ENCODE measurements around the gene TRPM8. TPM values are rescaled to one million over a fixed set of nuclear protein-coding genes. Genes with fewer than 3 reads are reported as not detected.

TRPM8 gene
- total RNA-seq, 2 donors from 2014 or later, result 0.78 TPM; not detected in 1

DNA sequence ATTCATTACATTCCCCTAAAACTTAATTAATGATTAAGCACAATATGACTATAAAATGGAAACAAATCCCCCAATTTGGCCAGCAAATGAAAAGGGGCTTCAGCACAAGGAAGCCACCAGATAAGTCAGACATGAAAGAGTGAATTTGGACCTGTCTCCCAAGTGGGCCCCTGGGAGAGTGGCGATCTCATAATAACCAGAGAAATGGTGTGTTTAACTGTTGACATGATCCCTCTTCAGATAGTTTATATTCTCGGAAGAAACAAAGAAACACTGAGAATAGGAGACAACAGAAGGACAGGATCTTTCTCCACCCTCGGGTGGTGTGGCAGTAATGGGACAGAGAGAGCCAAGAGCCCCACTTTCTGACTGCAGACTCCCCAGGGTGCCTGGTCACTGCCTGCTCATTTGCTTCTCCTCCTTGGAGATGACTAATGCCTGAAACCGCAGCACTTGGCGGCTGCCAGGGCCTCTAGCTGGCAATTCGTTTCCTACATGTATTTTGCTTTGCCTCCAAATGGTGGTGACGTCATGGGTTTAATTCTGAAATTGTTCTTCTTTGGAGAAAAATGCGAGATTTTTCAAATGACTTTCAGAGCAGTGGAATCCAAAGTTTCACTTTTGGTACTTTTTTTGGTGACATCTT, 86.9 kb downstream of the TRPM8 start:
- Histone ChIP-seq H3K4me1 (no peaks in the 10 kb centered on the region), H3K9me3 (no peaks in the 10 kb centered on the region), H3K27ac (no peak overlapping the region), H3K4me3 (no peak overlapping the region), H3K27me3 (no peaks in the 10 kb centered on the region), H3K36me3 (replicated peaks in 1 of 2; ENCODE audit: insufficient read depth in 1 of 2, low read depth in 2 of 2) (no peaks in the 10 kb centered on the region)
- ATAC-seq, result no peak
- intact Hi-C loops (cut with DNase I), result no loop called here
- TF ChIP-seq POLR2A (IDR thresholded peaks at IDR 0.05), result no peak
- no peak for TF ChIP-seq CTCF (IDR thresholded peaks at IDR 0.05)
- DNase-seq, result no peak
- 45 to 57% methylated on average over 8 of the region's 8 CpGs for WGBS, 2 donors

GRCh38 chr2:234005126-234005525, 88.0 kb downstream of the TRPM8 start:
- DNase-seq (no peak), ATAC-seq (no peak)
- Histone ChIP-seq H3K4me1 (no peaks in the 10 kb centered on the region), H3K27ac (no peak overlapping the region), H3K27me3 (no peaks in the 10 kb centered on the region), H3K9me3 (no peaks in the 10 kb centered on the region), H3K36me3 (replicated peaks in 1 of 2; ENCODE audit: insufficient read depth in 1 of 2, low read depth in 2 of 2) (no peaks in the 10 kb centered on the region), H3K4me3 (no peak overlapping the region)
- TF ChIP-seq POLR2A (IDR thresholded peaks at IDR 0.05) (no peak), CTCF (IDR thresholded peaks at IDR 0.05) (no peak)
- 59 to 67% methylated on average over 2 of the region's 2 CpGs for WGBS, 2 donors
- intact Hi-C loops (cut with DNase I), result no loop called here

DNA sequence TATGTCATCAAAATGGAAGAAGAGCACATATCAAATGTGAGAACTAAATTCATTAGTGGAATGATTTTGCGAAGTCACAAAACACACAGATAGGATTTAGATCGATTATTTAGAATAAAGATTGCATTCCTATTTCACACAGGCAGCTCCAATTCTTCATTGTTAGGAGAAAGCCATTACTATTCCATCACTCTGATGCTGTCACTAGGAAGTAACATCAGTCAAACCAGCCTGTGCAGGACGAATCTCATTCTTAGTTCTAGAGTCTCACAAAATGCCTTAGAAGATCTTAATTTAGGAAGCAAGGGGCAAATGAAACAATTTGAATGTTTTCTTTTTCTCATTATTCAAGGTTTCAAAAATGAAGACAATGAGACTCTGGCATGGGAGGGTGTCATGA, 89.3 kb downstream of the TRPM8 start:
- TF ChIP-seq POLR2A (IDR thresholded peaks at IDR 0.05) (no peak), CTCF (IDR thresholded peaks at IDR 0.05) (no peak)
- WGBS, 2 donors, result 44 to 53% methylated on average over 3 of the region's 3 CpGs
- no peak for ATAC-seq
- no peaks in the 10 kb centered on the region for H3K36me3 ChIP-seq (replicated peaks in 1 of 2; ENCODE audit: insufficient read depth in 1 of 2, low read depth in 2 of 2)
- no peak overlapping the region for H3K4me3 ChIP-seq
- intact Hi-C loops (cut with DNase I), result no loop called here
- DNase-seq, result no peak
- no peaks in the 10 kb centered on the region for H3K4me1 ChIP-seq
- H3K9me3 ChIP-seq, result no peaks in the 10 kb centered on the region
- H3K27me3 ChIP-seq, result no peaks in the 10 kb centered on the region
- H3K27ac ChIP-seq, result no peak overlapping the region

DNA sequence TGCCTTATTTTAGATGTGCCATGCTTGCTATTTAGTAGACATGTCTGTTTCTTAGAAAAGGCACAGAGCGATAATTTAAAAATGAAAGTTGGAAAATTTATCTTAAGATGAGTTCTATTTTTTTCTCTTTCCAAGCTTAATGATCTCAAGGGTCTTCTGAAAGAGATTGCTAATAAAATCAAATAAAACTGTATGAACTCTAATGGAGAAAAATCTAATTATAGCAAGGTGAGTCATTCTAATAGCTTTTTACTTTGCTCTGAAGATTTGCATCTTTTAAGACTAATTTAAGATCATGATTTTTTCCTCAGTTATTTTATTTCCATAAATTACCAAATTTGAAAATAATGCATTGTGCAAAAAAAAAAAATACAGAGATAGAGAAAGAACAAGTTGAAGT, 97.3 kb downstream of the TRPM8 start:
- intact Hi-C loops (cut with DNase I), result no loop called here
- H3K27ac ChIP-seq, result no peak overlapping the region

More for the DNA sequence above, 97.3 kb downstream of the TRPM8 start:
- no peak overlapping the region for H3K4me3 ChIP-seq
- no peak for TF ChIP-seq CTCF (IDR thresholded peaks at IDR 0.05)
- no peak for TF ChIP-seq POLR2A (IDR thresholded peaks at IDR 0.05)
- DNase-seq, result no peak
- no peaks in the 10 kb centered on the region for H3K4me1 ChIP-seq
- H3K9me3 ChIP-seq, result no peaks in the 10 kb centered on the region
- no peaks in the 10 kb centered on the region for H3K36me3 ChIP-seq (replicated peaks in 1 of 2; ENCODE audit: insufficient read depth in 1 of 2, low read depth in 2 of 2)
- no peaks in the 10 kb centered on the region for H3K27me3 ChIP-seq
- no peak for ATAC-seq
- 83 to 89% methylated on average over 1 of the region's 1 CpG for WGBS, 2 donors
